Stimulated activated CD8-positive, alpha-beta memory T cell treated with anti-CD3 and anti-CD28 coated beads, Interleukin-15, amount 100 ng/mL, for 4 hours (primary cell): ENCODE data around the gene SMCO3.
"Not testable (repeated sequence)": the region's sequence is repeated elsewhere in the genome, so short reads cannot be mapped to it uniquely, and the experiment has no call there.

ENCODE experiments used
- DNase-seq, 2 donors: peaks; one replicate each; pipeline ENCODE4 v3.0.0-alpha.2; 2020; ENCODE audit warnings: low read depth in 2 of 2

Gene SMCO3

GRCh38 chr12:14774906-14775635 lies 38.9 kb downstream of the SMCO3 start:
- no peak for DNase-seq

- peak; percentile 63 to 78 for DNase-seq
Measured at GRCh38 chr12:14774074-14774905, 39.7 kb downstream of the SMCO3 start.

DNA sequence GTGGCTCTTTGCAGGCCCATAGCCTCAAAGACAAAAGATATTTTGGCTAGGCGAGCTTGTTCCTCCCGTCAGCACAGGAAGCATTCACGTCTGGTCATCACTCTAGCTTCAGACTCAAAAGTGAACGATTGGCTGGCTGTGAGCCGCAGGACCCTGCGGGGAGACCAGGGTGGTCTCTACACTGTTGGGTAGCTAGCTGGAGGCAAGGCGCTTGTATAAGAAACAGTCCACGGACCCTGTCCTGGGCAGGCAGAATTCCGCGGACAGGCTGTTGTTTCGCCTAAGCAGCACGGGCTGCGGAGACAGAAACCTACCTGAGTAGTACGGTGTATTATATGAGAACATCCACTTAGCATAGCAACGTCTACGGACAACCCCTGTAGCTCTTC lies 40.3 kb downstream of the SMCO3 start:
- no peak for DNase-seq

- no peak for DNase-seq
Measured at GRCh38 chr12:14772946-14773345, 41.0 kb downstream of the SMCO3 start.

- DNase-seq = peak in 1 of 2 donors; percentile 18
Measured at GRCh38 chr12:14771651-14772137, 42.3 kb downstream of the SMCO3 start.

DNA sequence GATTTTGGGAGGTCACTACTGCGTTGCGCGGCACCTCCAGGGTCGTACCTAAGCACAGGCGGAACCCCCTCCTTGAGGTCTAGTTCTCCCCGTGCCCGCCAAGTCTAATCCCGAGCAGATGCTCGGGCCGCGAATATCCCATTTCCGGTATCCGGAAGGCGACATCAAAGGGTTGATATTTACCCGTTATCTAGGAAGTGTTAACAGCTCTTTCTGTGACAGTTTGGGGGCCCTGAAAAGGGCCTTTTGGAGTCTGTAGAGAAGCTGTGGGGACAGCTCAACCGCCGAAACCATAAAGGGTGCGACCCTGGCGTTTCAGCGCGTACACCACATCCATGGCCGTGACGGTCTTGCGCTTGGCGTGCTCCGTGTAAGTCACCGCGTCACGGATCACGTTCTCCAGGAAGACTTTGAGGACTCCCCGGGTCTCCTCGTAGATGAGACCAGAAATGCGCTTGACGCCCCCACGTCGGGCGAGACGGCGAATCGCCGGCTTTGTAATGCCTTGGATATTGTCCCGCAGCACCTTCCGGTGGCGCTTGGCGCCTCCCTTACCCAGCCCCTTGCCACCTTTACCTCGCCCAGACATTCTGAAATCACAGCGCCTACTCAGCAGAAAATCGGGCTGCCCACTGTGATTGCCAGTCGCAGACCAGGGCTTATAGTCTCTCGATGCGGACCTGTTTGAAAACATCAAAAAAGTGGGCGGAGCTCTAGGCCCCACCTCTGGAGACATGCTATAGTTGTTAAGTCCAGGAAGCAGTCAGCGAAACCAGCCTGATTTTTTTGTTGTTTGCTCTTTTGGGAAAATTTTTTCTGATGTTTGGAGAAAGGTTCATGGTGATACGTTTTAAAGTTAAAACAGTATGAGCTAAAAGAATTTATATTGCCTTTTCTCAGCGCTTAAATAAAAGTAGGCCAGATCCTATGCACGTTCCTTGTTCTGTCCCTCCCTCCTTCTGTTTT lies 43.2 kb downstream of the SMCO3 start:
- DNase-seq = peak; percentile 74 to 88

GRCh38 chr12:14769969-14770495 lies 44.0 kb downstream of the SMCO3 start:
- DNase-seq = peak; percentile 75 to 79

DNA sequence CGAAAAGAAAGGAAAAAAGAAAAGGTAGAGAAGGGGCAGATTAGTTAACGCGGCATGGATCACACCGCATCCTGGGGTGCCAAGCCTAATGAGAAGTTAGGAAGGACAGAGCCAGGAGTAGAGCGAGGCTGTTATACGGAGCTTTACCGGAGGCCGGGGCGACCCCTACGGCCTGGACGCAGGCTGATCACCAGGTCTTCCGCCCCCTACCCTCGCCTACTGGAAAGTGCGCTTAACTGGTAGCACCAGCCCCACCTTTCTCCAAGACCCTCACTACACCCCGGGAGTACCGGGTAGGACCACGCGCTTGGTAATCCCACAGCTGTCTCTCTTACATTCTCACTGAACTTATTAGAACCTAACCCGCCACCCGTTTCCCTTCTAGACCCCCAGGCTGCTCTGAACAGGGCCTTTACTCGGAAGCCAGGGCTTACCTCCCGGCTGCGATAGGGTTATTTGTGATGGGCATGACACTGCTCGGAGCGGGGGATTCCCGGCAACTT lies 44.5 kb downstream of the SMCO3 start:
- DNase-seq = no peak

DNA sequence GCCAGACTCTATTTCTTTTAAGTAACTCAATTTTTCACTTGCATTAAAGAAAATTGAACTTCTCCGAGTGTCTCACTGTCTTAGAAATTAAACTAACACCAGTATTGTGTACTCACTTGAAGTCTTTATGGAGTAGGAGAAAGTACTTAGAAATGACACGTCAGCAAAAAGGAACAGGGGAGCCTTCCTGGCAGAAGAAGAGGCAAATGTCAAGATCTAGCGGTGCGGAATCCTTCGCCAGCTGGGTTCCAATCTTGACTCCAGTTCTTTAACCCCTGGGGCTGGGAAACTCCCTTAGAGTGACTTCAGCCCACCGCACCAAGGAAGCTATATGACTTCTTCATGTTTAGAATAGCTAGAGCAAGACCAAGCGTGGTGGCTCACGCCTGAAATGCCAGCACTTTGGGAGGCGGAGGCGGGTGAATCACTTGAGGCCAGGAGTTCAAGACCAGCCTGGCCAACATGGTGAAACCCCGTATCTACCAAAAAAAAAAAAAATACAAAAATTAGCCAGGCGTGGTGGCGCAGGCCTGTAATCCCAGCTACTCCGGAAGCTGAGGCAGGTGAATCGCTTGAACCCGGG lies 45.1 kb downstream of the SMCO3 start:
- DNase-seq = no peak

DNA sequence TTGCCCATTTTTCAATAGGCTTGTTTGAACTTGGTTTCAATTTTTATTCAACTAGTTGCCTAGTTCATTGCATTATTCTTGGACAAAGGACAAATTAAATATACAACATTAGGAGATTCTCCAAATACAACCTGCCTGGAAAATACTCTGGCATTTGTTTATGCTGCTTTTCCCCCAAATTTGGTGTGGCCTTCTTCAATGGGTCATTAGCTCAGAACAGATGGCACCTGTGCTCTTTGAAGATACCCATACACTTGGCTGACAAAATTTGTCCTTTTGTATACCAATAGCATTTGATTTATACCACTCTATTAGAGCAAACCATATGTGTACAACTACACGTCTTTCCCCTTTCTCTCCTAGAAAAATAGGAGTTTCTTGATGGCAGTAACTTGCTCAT lies 46.4 kb downstream of the SMCO3 start:
- DNase-seq = no peak

DNA sequence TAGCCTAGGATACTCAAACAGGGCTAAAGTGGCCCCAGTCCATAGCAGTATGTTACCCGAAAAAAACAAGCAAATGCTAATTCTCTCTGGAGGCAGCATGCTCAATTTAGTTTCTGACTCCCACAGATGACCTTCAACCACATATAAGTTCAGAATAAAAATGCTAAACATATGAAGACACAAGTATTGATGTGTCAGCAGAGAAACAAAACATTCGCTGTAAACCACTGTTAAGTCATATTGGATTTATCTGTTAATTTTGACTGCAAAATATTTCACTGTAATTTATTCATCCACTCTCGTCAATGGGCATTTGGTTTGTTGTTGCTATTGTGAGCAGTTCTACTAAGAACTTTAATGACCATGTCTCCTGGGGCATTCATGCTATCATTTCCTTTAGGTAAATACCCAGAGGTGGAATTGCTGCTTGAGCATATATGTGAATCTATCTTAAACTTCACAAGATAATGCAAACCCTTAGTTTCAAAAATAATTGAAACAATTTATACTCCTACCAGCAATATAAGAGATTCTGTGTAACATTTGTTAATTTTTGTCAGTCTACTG lies 47.2 kb downstream of the SMCO3 start:
- DNase-seq = no peak

GRCh38 chr12:14766020-14766419 lies 48.0 kb downstream of the SMCO3 start:
- DNase-seq = not testable (repeated sequence)

- no peak for DNase-seq
Measured at GRCh38 chr12:14765398-14765797, 48.6 kb downstream of the SMCO3 start.

- not testable (repeated sequence) for DNase-seq
Measured at GRCh38 chr12:14759711-14760280, 54.2 kb downstream of the SMCO3 start.

DNA sequence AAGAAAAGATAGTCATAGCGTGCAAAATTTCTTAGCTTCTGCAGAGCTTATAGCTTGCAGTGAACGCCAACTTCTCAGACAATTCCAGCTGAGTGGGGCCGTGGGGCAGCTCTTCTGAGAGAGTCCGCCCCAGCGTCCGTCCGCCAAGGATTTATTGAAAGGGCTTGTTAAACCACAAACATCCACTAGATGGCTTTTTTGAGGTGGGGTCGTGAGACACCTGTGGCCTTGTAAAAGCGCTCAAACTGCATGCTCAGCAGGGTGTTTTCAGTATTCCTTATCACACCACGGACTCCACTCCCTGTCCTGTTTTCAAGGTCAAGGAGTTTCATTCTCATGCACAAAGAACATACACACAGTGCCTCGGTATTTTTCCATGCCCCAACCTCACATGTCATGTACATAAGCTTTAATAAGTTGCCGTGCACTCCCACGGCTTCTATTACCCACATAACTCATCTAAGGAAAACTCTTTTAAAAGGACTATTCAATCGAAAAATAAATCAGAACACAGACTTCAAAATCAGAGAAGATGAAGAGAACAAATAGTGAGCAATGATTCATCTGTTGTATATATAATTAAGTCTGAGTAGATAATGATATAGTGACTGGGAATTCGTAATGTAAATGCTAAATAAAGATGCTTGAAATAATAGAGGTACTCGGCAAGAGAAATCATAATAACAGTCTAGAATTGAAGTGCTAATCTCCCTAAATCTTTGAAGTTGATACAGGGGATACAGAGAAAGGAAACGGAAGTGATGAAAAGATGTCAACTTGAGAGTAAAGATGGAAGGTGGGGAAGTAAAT lies 57.4 kb downstream of the SMCO3 start:
- no peak for DNase-seq
